ENCODE measurements around the gene RHOT2.

- TF ChIP-seq GATA2 (IDR thresholded peaks at IDR 0.05; ENCODE audit: low read depth, low read length) (no peak), GATA3 (IDR thresholded peaks at IDR 0.05; ENCODE audit: low read depth, low read length) (no peak)
Measured at GRCh38 chr16:682493-683395, 14.8 kb downstream of the RHOT2 start.
